Fibroblast of pulmonary artery (primary cell): Measurements from ENCODE around the gene TAF10.

Experiments
- DNase-seq: peaks from one replicate; pipeline ENCODE4 v3.0.0-alpha.2; 2010; ENCODE audit warnings: low read depth
- H3K4me3 ChIP-seq: replicated peaks from 2 replicates; pipeline ENCODE4 v1.5.1; 2011; ENCODE audit warnings: low read depth, mild to moderate bottlenecking, control low read depth, low read length, moderate library complexity
- CTCF ChIP-seq: IDR thresholded peaks from 2 replicates; pipeline ENCODE4 v1.5.1; 2011; ENCODE audit warnings: mild to moderate bottlenecking, control low read depth, low read length, inconsistent platforms; ENCODE audit errors: missing control alignments

The TAF10 gene

GRCh38 chr11:6629892-6630631 is 18.0 kb upstream of the TAF10 start:
- no peak for DNase-seq
- no peak overlapping the region for H3K4me3 ChIP-seq
- TF ChIP-seq CTCF = no peak

- no peak overlapping the region for H3K4me3 ChIP-seq
- DNase-seq = no peak
- no peak for TF ChIP-seq CTCF
Observed at GRCh38 chr11:6629573-6629891, 17.5 kb upstream of the TAF10 start.

- no peak overlapping the region for H3K4me3 ChIP-seq
- DNase-seq = no peak
- TF ChIP-seq CTCF = no peak
Observed at GRCh38 chr11:6628526-6628925, 16.5 kb upstream of the TAF10 start.

GRCh38 chr11:6627762-6628241 is 15.8 kb upstream of the TAF10 start:
- no peak overlapping the region for H3K4me3 ChIP-seq
- no peak for DNase-seq
- TF ChIP-seq CTCF = no peak

GRCh38 chr11:6626971-6627761 is 15.2 kb upstream of the TAF10 start:
- DNase-seq = no peak
- no peak overlapping the region for H3K4me3 ChIP-seq
- TF ChIP-seq CTCF = no peak

GRCh38 chr11:6625832-6626420 is 13.9 kb upstream of the TAF10 start:
- no peak overlapping the region for H3K4me3 ChIP-seq
- no peak for DNase-seq
- no peak for TF ChIP-seq CTCF
